Transverse colon (tissue), 4 donors: ENCODE results near the gene VPS18. TPM values are rescaled to one million over a fixed set of nuclear protein-coding genes. Genes with fewer than 3 reads are reported as not detected.

Experiments used
- DNase-seq: peaks from one replicate; pipeline ENCODE4 v3.0.0-alpha.2; 2019
- H3K27ac ChIP-seq, 4 donors: fragments of 200-600 bp; sonication (generic); 2 replicates each; pipeline ENCODE4 v1.5.1; 2016 to 2018; ENCODE audit warnings: inconsistent platforms in 4 of 4
- H3K27me3 ChIP-seq: fragments of 200-600 bp; sonication (generic); 2 replicates; pipeline ENCODE4 v1.5.1; 2017; ENCODE audit warnings: inconsistent platforms
- H3K36me3 ChIP-seq, 4 donors: fragments of 200-600 bp; sonication (generic); 2 replicates each; pipeline ENCODE4 v1.5.1; 2017 to 2019; ENCODE audit warnings: inconsistent platforms in 4 of 4
- H3K4me1 ChIP-seq, 4 donors: fragments of 200-600 bp; sonication (generic); 2 replicates each; pipeline ENCODE4 v1.5.1; 2017 to 2020; ENCODE audit warnings: inconsistent platforms in 4 of 4
- H3K4me3 ChIP-seq, 4 donors: fragments of 200-600 bp; sonication (generic); 1 replicate in 1 of 4; 2 replicates in 3 of 4; pipeline versions ENCODE4 v1.5.1 to v1.6.1; 2017 to 2019; ENCODE audit warnings: inconsistent platforms in 4 of 4
- H3K9me3 ChIP-seq, 2 donors: fragments of 200-600 bp; sonication (generic); 2 replicates each; pipeline ENCODE4 v1.5.1; 2017 to 2019; ENCODE audit warnings: inconsistent platforms in 2 of 2
- EP300 ChIP-seq: sonication (generic); formaldehyde crosslinking; IDR thresholded peaks from one replicate; pipeline ENCODE4 v1.6.1; 2017; ENCODE audit warnings: antibody characterized with exemption, low read depth
- POLR2A ChIP-seq: fragments of 450-650 bp; IDR thresholded peaks from one replicate; pipeline ENCODE4 v1.6.1; 2016; ENCODE audit warnings: antibody characterized with exemption, mild to moderate bottlenecking, moderate library complexity
- POLR2AphosphoS5 ChIP-seq, 3 donors: sonication (generic); formaldehyde crosslinking; IDR thresholded peaks; one replicate each; pipeline ENCODE4 v1.6.1; 2016; ENCODE audit warnings: antibody characterized with exemption in 3 of 3
- WGBS, 2 donors: methylation state at CpG; one replicate each; pipeline ENCODE4 v1.1.5; 2018; ENCODE audit warnings: low coverage in 1 of 2; 5-methylcytosine and 5-hydroxymethylcytosine counted together
- in situ Hi-C, 4 donors: fragments of 200-750 bp; cut with MboI; loops; one replicate each; pipeline versions ENCODE4 v1.15.0 to v1.15.1; 2017; ENCODE audit warnings: low sequenced_read_pairs in 3 of 4, low pct_ligation_motif_present in 1 of 4, low pct_unique_long_range_greater_than_20kb in 1 of 4
- intact Hi-C: fragments of 100-400 bp; cut with DNase I; formaldehyde crosslinking; loops from one replicate; pipeline ENCODE4 v1.15.1; 2023; ENCODE audit warnings: low total_unique reads
- total RNA-seq, 4 donors: library from RNA; depleted of rRNA; stranded (reverse); fragments of >200 nt; gene quantifications; one replicate each; pipeline ENCODE4 v1.1.0, GENCODE V29; 2016
- TF ChIP-seq, protein P1 (sequence below), 5 experiments: fragments of 200-600 bp in 3 of 5; fragments of 450-650 bp in 2 of 5; sonication (generic) in 3 of 5; IDR thresholded peaks; 1 replicate in 2 of 5; 2 replicates in 3 of 5; pipeline ENCODE4 v1.5.1; 2016 to 2017; ENCODE audit warnings: antibody characterized with exemption in 5 of 5, inconsistent platforms in 3 of 5, mild to moderate bottlenecking in 2 of 5, moderate library complexity in 1 of 5

Gene VPS18
- total RNA-seq, 4 donors from 2014 or later: 18.3 to 58.7 (median 21.0) TPM

DNA sequence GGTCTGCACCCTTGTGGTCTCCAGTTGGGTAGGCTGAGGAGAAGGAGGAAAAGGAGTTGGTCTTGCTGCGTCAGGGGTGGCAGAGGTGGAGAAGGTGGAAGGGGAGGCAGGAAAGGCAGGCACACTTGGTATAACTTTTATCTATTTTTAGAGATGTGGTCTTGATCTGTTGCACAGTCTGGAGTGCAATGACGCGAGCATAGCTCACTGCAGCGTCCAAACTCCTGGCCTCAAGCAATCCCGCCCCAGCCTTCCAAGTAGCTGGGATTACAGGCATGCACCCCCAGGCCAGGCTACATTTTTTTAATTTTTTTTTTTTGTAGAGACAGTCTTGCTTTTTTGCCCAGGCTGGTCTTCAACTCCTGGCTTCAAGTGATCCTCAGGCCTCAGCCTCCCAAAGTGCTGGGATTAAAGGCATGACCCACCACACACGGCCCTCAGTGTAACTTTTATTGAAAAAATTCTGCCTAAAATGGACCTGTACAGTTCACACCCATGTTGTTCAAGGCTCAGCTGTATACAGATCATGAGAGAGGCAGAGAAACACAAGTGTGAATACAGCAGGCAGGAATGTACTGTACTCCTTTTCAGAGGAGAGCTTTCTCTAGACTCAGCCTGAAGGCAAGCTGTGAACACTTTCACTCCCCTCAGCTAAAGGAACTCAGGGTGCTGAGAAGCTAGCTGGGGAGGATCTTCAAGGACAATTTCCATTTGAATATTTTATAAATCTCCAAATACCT lies 18.1 kb upstream of the VPS18 start:
- intact Hi-C loops: no loop called here
- no peak for DNase-seq
- H3K9me3 ChIP-seq: no peaks in the 10 kb centered on the region
- H3K36me3 ChIP-seq: no peaks in the 10 kb centered on the region
- H3K4me3 ChIP-seq: no peak overlapping the region
- H3K4me1 ChIP-seq: peaks cover 4 to 48% (median 31%) of the 10 kb centered on the region in 4 donors
- no peak overlapping the region for H3K27ac ChIP-seq
- H3K27me3 ChIP-seq: peaks cover 7% of the 10 kb centered on the region
- in situ Hi-C loops: loop anchor here in 3 of 4 donors (25.0 kb wide), 1 partner anchor 189 kb away; the partner anchor contains the start of gene RAD51 (in 3 of the 3)
- 87 to 89% methylated on average over 5 to 6 of the region's 6 CpGs for WGBS, 2 donors
- TF ChIP-seq, protein P1, sequence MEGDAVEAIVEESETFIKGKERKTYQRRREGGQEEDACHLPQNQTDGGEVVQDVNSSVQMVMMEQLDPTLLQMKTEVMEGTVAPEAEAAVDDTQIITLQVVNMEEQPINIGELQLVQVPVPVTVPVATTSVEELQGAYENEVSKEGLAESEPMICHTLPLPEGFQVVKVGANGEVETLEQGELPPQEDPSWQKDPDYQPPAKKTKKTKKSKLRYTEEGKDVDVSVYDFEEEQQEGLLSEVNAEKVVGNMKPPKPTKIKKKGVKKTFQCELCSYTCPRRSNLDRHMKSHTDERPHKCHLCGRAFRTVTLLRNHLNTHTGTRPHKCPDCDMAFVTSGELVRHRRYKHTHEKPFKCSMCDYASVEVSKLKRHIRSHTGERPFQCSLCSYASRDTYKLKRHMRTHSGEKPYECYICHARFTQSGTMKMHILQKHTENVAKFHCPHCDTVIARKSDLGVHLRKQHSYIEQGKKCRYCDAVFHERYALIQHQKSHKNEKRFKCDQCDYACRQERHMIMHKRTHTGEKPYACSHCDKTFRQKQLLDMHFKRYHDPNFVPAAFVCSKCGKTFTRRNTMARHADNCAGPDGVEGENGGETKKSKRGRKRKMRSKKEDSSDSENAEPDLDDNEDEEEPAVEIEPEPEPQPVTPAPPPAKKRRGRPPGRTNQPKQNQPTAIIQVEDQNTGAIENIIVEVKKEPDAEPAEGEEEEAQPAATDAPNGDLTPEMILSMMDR (IDR thresholded peaks at IDR 0.05): no peak
- no peak for TF ChIP-seq EP300
- TF ChIP-seq POLR2A: no peak
- no peak for TF ChIP-seq POLR2AphosphoS5 (IDR thresholded peaks at IDR 0.05)

DNA sequence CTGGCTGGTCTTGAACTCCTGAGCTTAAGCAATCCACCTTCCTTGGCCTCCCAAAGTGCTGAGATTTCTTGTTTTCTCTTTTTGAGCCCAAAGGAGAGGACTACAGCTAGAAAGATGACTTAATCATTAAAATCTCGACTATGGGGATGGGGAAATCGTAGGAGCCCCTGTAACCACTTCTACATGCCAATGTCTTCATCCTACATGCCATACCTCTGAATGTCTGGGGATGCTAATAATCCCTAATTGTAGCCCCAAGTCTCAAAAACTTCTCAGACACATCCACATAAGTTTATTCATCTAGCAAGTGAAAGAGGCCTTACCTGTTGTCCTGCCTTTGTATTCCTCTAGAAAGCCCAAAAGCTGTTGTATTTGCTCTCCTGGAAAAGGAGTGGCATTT lies 16.6 kb upstream of the VPS18 start:
- WGBS, 2 donors: 60 to 89% methylated on average over 2 of the region's 2 CpGs
- Histone ChIP-seq H3K36me3 (no peaks in the 10 kb centered on the region), H3K4me3 (no peak overlapping the region), H3K27me3 (peaks cover 7% of the 10 kb centered on the region), H3K9me3 (no peaks in the 10 kb centered on the region), H3K27ac (no peak overlapping the region), H3K4me1 (peaks cover 4 to 33% (median 21%) of the 10 kb centered on the region in 4 donors)
- DNase-seq: no peak
- TF ChIP-seq POLR2A: no peak
- intact Hi-C loops: no loop called here
- in situ Hi-C loops: loop anchor here in 3 of 4 donors (25.0 kb wide), 1 partner anchor 190 kb away; the partner anchor contains the start of gene RAD51 (in 3 of the 3)

DNA sequence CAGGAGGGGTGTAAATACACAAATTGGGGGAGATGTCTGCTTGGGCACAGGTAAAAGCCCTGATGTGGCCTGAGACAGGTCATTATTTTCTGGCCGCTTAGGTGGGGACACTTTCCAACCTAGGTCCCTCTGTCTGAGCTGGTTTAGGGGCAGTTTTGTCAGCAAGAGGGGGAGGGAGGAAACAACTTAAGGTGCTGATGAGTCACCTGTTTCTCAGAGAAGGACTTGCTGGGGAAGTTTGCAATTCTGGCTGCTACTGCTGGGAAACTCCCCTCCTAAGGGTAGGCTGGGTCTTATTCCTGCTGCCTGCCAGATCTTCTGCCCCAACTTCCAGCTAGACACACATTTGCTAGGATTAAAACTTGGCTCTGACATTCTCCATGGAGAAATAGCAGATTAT lies 15.5 kb upstream of the VPS18 start:
- no peaks in the 10 kb centered on the region for H3K36me3 ChIP-seq
- peak overlapping the region in 2 of 4 donors; percentile 43 to 65 for H3K27ac ChIP-seq
- WGBS, 2 donors: 70 to 80% methylated on average over 1 of the region's 1 CpG
- no peak for DNase-seq
- no peaks in the 10 kb centered on the region for H3K27me3 ChIP-seq
- intact Hi-C loops: no loop called here
- no peak overlapping the region for H3K4me3 ChIP-seq
- no peaks in the 10 kb centered on the region for H3K9me3 ChIP-seq
- TF ChIP-seq EP300: no peak
- no peak for TF ChIP-seq POLR2A
- TF ChIP-seq, protein P1 (IDR thresholded peaks at IDR 0.05): no peak
- no peak for TF ChIP-seq POLR2AphosphoS5 (IDR thresholded peaks at IDR 0.05)
- peaks cover 0 to 22% (median 11%) of the 10 kb centered on the region in 4 donors for H3K4me1 ChIP-seq
- in situ Hi-C loops: loop anchor here in 3 of 4 donors (25.0 kb wide), 1 partner anchor 191 kb away; the partner anchor contains the start of gene RAD51 (in 3 of the 3)

DNA sequence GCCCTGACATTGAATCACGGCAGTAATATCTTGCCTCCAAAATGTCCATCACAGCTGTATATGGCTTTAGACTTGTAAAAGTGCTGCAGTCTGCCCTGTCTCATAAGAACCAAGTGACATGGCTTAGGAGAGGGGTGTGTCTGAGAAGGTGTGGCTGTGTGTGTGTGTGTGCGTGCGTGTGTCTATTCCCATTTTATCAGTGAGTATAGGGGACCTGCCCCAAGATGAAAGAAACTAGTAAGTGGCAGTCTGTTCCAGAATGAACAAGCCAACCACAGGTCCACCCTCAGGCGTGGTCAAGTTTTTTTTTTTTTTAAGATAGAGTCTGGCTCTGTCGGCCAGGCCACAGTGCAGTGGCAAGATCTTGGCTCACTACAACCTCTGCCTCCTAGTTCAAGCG lies 14.6 kb upstream of the VPS18 start:
- peak; percentile 69 for DNase-seq
- no peak overlapping the region for H3K4me3 ChIP-seq

More for the DNA sequence above, 14.6 kb upstream of the VPS18 start:
- TF ChIP-seq POLR2AphosphoS5 (IDR thresholded peaks at IDR 0.05) (peak in 2 of 3 donors; percentile 12 to 33), EP300 (no peak)
- TF ChIP-seq, protein P1 (IDR thresholded peaks at IDR 0.05): no peak
- Histone ChIP-seq H3K27me3 (no peaks in the 10 kb centered on the region), H3K36me3 (no peaks in the 10 kb centered on the region), H3K9me3 (no peaks in the 10 kb centered on the region), H3K4me1 (peaks cover 0 to 14% (median 7%) of the 10 kb centered on the region in 4 donors), H3K27ac (peak overlapping the region in 3 of 4 donors; percentile 28 to 65 (median 43))
- in situ Hi-C loops: loop anchor here in 3 of 4 donors (25.0 kb wide), 1 partner anchor 192 kb away; the partner anchor contains the start of gene RAD51 (in 3 of the 3)
- WGBS, 2 donors: 46% methylated on average over 6 of the region's 6 CpGs; no CpG with 5 or more reads in 1 of the 2 donors
- intact Hi-C loops: no loop called here
